Parathyroid adenoma (tissue), 2 donors: Measurements from ENCODE around the gene GYG1.

Experiments
- H2AFZ ChIP-seq: fragments of 300-600 bp; sonication (generic); one replicate; pipeline ENCODE4 v1.7.0; 2017; ENCODE audit warnings: antibody characterized with exemption, mild to moderate bottlenecking
- H3K27ac ChIP-seq: fragments of 300-600 bp; sonication (generic); one replicate; pipeline ENCODE4 v1.7.0; 2017
- H3K27me3 ChIP-seq: fragments of 300-600 bp; sonication (generic); one replicate; pipeline ENCODE4 v1.7.0; 2017; ENCODE audit warnings: low read length; ENCODE audit not compliant: control insufficient read depth, insufficient read depth
- H3K36me3 ChIP-seq: fragments of 300-600 bp; sonication (generic); one replicate; pipeline ENCODE4 v1.7.0; 2017; ENCODE audit warnings: low read length; ENCODE audit not compliant: control insufficient read depth, insufficient read depth
- H3K4me1 ChIP-seq: fragments of 300-600 bp; sonication (generic); one replicate; pipeline ENCODE4 v1.7.0; 2017; ENCODE audit warnings: control low read depth
- H3K4me2 ChIP-seq: fragments of 300-600 bp; sonication (generic); one replicate; pipeline ENCODE4 v1.7.0; 2017; ENCODE audit warnings: low read length
- H3K4me3 ChIP-seq: fragments of 300-600 bp; sonication (generic); one replicate; pipeline ENCODE4 v1.7.0; 2017; ENCODE audit warnings: low read depth, low read length
- H3K79me2 ChIP-seq: fragments of 300-600 bp; sonication (generic); one replicate; pipeline ENCODE4 v1.7.0; 2017; ENCODE audit warnings: control low read depth
- H3K9ac ChIP-seq: fragments of 300-600 bp; sonication (generic); one replicate; pipeline ENCODE4 v1.7.0; 2017; ENCODE audit warnings: mild to moderate bottlenecking
- H3K9me3 ChIP-seq: fragments of 300-600 bp; sonication (generic); one replicate; pipeline ENCODE4 v1.7.0; 2017; ENCODE audit warnings: low read length; ENCODE audit not compliant: control insufficient read depth
- TF ChIP-seq, protein P1 (sequence below): fragments of 300-600 bp; sonication (generic); IDR thresholded peaks from one replicate; pipeline ENCODE4 v1.7.0; 2017; ENCODE audit warnings: antibody characterized with exemption, mild to moderate bottlenecking
- donor health status: primary hyperparathyroidism.

GYG1 gene

DNA sequence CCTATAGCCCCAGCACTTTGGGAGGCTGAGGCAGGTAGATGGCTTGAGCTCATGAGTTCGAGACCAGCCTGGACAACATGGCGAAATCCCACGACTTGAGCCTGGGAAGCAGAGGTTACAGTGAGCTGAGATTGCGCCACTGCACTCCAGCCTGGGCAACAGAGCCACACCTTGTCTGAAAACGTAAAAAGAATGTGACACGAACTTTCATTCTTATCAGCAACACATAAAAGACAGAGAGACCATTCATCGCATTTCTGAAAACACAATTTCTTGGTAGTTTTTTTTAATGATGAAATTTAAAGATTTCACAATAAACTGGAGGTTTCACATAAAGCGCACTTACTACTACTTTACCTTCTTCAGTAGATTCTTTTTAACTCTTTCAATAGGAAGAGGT is 76.5 kb downstream of the GYG1 start:
- no peak overlapping the region for H3K9ac ChIP-seq
- no peaks in the 10 kb centered on the region for H3K9me3 ChIP-seq
- TF ChIP-seq, protein P1, sequence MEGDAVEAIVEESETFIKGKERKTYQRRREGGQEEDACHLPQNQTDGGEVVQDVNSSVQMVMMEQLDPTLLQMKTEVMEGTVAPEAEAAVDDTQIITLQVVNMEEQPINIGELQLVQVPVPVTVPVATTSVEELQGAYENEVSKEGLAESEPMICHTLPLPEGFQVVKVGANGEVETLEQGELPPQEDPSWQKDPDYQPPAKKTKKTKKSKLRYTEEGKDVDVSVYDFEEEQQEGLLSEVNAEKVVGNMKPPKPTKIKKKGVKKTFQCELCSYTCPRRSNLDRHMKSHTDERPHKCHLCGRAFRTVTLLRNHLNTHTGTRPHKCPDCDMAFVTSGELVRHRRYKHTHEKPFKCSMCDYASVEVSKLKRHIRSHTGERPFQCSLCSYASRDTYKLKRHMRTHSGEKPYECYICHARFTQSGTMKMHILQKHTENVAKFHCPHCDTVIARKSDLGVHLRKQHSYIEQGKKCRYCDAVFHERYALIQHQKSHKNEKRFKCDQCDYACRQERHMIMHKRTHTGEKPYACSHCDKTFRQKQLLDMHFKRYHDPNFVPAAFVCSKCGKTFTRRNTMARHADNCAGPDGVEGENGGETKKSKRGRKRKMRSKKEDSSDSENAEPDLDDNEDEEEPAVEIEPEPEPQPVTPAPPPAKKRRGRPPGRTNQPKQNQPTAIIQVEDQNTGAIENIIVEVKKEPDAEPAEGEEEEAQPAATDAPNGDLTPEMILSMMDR = no peak
- no peaks in the 10 kb centered on the region for H3K36me3 ChIP-seq
- H3K27me3 ChIP-seq = no peaks in the 10 kb centered on the region
- no peak overlapping the region for H3K27ac ChIP-seq
- H3K4me1 ChIP-seq = no peaks in the 10 kb centered on the region
- H3K79me2 ChIP-seq = no peaks in the 10 kb centered on the region
- no peak overlapping the region for H3K4me3 ChIP-seq
- H2AFZ ChIP-seq = no peak overlapping the region
- no peak overlapping the region for H3K4me2 ChIP-seq
